HG02798 (cell line): ENCODE measurements around the gene DLG2.
"Not testable (repeated sequence)": the region's sequence is repeated elsewhere in the genome, so short reads cannot be mapped to it uniquely, and the experiment has no call there.

ENCODE experiments used
- ATAC-seq: cut with Tn5 transposase; IDR thresholded peaks from one replicate; pipeline ENCODE4 v1.9.1; 2021; ENCODE audit warnings: mild to moderate bottlenecking; ENCODE audit not compliant: unreplicated experiment, poor library complexity

The DLG2 gene

DNA sequence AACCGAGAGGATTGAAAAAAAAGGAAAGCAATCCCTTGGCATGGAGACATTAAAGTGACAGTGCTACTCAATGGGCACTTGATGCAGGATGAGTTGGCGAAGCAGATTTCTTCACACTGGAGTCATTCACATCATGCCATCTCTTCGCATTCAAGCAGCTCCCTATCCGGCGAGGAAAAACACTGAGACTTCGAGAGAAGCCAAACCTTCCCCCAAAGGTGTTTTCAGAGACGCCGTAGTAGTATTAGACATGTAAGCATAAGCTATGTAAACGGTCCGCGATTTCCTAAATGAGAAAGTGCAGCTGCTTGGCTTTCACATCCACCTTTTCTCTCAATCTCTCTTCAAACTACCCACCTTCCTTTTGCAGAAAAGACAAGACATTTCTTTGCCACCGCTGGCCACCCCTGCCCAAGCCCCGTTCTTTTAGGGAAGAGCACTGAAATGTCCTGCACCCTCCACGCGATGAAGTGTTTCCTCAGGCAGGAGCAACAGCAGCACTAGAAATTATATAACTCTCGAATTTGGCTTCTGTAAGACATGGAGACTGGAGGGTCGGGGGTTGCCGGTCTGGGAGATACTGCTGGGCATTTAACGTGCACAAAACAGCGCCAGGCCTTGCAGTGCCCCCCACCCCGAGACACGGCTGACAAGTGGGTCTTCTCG, at the start of gene DLG2:
TSS of gene DLG2 (minus strand) at position 13 of the 666 bp plus-strand sequence.
- ATAC-seq: no peak

DNA sequence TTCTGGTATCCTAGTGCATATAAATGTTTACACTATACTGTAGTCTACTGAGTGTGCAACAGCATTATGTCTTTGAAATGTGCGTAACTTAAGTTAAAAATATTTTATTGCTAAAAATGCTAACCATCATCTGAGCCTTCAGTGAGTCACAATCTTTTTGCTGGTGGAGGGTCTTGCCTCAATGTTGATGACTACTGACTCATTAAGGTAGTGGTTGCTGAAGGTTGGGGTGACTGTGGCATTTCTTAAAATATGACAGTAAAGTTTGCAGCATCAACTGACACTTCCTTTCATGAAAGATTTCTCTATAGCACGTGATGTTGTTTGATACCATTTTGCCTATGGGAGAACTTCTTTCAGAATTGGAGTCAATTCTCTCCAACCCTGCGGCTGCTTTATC, 46.2 kb upstream of the DLG2 start:
- no peak for ATAC-seq

DNA sequence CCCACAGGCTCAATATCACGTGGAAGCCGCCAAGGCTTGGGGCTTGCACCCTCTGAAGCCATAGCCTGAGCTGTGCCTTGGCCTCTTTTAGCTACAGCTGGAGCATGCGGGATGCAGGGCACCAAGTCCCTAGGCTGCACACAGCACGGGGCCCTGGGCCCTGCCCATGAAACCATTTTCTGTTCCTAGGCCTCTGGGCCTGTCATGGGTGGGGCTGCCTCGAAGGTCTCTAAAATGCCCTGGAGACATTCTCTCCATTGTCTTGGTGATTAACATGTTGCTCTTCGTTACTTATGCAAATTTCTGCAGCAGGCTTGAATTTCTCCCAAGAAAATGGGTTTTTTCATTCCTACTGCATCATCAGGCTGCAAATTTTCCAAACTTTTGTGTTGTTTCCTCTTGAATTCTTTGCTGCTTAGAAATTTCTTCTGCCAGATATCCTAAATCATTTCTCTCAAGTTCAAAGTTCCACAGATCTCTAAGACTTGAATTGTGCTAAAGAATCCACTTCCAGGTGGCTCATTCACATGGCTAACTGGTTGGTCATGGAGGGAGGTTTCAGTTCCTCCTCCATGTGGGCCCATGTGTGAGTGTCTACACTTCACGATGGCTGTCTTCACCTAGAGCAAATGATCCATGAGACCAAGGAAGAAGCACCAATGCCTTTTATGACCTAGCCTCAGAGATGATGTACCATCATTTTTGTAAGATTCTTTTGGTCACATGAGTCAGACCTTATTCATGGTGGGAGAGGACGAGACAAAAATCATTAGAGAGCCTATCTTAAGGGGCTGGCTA, 45.2 kb upstream of the DLG2 start:
- ATAC-seq: no peak

DNA sequence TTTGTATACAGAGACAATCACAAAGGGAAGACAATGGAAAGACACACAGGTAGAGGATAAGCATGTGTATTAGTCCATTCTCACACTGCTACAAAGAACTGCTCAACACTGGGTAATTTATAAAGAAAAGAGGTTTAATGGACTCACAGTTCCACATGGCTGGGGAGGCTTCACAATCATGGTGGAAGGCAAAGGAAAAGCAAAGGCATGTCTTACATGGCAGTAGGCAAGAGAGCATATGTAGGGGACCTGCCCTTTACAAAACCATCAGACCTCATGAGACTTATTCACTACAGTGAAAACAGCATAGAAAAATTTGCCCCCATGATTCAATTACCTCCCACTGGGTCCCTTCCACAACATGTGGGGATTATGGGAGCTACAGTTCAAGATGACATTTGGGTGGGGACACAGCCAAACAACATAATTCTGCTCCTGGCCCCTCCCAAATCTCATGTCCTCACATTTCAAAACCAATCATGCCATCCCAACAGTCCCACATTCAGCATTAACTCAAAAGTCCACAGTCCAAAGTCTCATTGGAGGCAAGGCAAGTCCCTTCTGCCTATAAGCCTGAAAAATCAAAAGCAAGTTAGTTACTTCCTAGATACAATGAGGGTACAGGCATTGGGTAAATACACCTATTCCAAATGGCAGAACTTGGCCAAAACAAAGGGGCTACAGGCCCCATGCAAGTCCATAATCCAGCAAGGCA, 44.0 kb upstream of the DLG2 start:
- ATAC-seq: not testable (repeated sequence)

DNA sequence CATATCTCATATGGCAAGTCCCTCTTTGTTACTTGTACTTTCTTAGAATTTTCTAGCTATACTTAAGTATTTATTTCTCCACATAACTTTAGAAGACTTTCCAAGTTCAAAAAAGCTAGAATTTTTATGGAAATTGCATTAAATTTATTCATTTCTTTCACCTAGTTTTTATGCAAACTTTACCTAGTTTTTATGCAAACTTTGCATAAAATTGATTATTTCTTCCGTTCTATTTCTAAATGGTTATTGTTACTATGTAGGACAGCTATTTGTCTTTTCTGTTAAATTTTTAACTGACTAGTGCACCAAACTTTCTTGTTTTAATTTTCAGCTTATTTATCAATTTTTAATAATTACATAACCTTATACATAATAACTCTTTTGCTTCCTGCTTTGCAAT, 41.0 kb upstream of the DLG2 start:
- ATAC-seq: no peak

DNA sequence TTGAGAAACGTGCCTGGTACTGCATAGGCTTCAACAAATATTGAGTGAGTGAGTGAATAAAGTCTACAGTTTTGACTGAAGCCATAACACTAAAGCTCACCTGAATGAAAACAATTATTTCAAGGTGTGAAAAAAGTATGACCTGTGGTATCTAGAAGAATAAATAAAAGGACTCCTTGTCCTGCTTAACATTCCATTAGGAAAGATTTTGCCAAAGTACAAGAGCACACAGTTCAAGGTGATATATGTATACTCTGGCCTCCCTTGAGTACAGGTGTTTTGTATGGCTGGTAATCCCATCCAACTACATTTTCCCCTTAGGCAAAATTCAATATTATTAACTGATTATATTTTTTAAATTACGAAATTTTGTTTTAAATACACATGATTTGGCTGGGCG, 39.5 kb upstream of the DLG2 start:
- no peak for ATAC-seq

DNA sequence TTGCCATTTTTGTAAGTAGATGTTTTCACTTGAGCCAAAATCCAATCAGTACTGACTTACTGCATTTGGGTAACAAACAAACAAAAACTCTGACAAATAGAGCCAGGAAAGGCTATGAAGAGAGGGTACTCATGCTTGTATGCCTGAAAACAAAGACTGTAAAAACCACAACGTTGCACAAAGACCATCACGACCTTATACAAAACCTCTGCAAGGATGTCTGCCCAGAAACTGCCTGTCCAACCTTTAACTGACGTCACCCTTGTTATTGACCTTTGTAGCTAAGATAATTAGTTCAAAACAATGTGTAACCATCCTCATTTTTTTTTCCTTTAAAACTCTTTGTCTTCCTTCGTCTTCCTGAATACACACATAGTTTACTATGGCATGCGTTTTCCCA, 38.6 kb upstream of the DLG2 start:
- no peak for ATAC-seq

DNA sequence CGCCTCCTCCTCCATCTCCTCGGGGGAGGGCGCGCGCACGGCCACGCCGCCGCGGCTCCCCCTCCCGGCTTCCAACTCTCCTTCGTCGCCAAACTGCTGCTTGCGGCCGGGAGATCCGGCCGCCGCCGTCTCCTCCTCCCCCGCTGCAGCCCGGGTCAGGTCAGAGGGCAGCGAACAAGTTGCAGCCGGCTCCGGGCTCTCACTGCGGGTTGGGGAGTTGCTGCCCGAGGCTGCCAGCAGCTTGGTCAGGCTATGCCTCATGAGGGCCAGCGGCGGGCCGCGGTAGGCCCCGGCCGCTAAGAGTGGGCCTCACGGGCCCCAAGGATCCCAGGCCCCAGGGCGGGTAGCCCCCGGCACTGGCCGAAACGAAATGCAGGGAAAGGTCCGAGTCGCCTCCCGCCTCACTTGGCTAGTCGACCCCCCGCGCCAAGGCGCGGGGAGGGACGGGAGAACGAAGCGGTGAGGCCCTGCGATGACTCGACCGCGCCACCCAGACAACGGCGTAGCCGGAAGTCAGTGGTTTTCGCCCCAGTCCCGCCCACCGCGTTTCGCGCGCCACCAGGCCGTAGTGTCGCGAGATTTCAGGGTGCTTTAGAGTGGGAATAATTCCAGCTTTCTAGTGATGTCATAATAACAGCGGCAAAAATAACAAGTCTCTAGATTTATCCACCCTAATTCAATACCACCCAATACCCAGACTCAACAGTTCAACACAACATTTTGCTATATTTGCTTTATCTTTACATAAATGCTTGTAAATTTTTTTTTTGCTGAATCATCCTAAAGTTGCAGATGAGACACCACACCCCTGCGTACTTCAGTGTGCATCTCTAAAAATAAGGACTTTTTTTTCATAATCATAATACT, 37.7 kb upstream of the DLG2 start, which contains the start of gene CREBZF:
TSS of gene CREBZF (minus strand) at position 515 of the 867 bp plus-strand sequence. CDS start at position 261, 254 bp downstream.
- peak; percentile 92 for ATAC-seq

DNA sequence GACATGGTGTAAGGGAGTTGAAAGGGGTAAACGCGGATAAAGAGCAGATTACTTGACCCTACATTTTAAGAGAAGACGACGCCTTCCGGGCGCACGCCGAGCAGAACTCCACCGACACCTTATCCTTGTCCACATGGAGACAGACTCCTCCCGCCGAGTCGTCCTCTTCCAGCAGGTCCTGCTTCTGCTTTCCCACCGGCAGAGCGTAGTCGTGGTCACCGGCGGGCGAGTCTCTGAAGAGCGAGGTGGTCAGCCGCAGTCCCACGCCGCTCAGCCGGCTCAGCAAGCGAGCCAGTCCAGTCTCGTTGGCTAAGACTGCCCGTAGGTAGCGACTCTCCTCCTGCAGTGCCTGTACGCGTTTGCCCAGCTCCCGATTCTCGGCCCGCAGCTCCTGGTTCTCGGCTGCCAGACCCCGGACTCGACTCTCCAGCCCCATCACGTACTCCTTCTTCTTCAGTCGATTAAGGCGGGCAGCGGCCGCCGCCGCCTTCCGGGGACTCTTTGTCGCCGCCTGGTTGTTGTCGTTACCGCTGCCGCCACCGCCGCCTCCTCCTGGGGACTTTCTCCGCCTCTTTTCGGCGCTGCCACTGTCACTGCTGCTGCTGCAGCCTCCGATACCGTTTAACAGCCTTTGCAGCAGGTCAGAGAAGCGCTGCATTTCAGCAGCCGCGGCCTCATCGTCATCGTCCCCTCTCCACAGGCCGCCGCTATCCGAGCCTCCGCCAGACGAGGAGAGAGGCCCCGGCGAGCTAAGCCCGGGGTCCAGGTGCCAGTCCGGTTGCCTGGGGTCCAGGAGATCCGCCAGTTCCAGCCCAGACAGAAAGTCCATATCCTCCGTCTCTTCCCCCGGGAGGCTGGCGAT, 36.8 kb upstream of the DLG2 start:
- peak; percentile 73 for ATAC-seq

DNA sequence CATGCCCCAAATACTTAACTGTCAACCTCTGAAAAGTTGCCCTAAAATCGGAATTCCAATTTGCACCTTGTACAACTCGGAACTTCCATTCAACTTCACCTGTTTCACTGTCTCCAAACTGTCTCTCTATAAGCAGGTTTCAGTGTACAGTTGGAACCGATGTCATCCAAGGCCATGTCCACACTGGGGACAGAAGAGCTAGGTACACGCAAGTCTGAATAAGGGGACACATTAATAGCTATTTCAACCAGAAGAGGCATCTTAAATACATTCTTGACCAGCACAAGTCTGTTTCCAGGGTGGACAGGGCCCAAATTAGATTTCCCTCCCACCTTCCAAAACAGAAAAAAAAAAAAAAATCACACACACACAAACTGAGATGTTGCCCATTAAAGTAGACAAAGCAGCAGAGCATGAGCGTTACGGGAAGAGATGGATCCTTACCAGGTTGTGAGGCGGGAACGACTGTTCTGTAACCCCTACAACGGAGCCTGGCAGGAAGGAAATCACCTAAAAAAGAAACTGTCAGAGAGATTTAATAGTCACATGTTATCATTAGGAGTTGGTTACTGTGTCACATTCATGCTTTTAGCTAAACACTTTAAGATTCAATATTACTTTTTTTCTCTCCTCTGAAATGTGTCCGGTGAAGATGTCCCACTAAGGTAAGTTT, 36.1 kb upstream of the DLG2 start:
- no peak for ATAC-seq

DNA sequence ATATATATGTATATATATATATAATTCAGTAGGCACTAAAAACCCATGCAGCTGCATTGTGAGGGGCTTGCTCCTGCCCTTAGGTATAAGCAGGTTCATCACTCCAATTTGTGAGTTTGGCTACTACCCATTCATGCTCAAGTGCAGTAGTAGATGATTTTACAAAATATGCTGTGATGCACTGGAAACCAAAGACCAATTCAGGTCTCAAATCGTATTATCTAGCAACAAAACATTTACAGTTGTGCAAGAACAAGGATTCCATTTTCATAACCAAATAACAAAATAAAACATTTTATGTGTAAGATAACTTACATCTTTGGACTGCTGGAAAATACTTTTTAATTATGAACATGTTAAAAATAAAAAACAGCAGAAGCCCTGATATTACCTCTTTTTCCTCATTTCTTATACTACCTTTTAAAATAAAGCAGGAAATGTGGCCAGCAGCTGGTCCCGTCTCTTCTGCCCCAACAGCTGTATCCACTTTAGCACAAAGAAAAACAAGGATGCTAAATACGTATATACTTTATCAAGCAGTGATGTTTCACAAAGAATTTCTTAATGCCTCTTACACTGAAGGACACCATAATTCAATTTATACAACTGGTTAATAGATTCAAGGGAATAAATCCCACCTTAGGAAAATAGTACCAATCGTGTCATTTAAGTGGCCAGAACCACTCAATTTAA, 35.0 kb upstream of the DLG2 start:
- no peak for ATAC-seq

DNA sequence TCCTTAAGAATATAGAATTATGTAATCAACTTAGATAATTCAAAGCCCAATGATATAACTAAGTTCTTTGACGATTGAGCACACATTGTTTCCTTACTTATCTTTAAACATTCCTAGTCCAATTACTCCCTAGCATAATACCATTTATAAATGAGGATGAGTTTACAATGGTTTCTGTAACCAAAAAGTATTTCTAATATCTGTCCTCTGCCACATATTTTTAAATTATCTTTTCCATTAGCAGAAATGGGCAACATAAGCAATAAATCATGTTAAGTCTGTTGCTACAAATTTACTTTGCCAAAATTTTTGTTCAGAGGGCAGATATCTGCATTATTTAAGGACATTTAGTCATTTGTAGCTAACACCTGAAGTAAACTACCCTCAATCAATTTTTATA, 31.0 kb upstream of the DLG2 start:
- ATAC-seq: no peak

DNA sequence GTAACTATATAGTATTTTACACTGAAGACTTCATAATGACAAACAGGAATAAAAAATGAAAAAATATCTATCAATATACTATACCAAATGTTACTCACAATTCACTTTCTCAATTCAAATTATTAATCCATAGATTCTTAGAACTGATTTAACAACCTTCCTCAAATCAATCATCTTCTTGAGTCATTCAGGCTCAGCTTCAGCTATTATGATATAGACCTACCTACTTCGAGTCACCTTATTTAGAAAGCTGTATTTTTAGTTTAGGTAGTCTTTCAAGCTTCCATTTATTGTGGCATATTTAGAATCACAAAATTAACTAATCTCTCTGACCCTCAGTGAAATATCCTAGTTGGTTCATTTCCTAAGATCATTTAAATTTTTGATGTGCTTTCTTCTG, 29.6 kb upstream of the DLG2 start:
- no peak for ATAC-seq

DNA sequence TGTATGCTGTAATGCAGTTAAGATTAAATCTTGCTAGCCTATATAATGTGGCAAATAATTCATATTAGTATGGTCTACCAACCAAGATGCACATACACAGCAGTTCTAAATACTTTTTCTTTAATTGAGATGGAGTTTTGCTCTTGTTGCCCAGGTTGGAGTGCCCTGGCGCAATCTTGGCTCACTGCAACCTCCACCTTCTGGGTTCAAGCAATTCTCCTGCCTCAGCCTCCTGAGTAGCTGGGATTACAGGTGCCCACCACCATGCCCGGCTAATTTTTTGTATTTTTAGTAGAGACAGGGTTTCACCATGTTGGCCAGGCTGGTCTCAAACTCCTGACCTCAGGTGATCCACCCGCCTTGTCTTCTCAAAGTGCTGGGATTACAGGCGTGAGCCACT, 27.2 kb upstream of the DLG2 start:
- not testable (repeated sequence) for ATAC-seq

DNA sequence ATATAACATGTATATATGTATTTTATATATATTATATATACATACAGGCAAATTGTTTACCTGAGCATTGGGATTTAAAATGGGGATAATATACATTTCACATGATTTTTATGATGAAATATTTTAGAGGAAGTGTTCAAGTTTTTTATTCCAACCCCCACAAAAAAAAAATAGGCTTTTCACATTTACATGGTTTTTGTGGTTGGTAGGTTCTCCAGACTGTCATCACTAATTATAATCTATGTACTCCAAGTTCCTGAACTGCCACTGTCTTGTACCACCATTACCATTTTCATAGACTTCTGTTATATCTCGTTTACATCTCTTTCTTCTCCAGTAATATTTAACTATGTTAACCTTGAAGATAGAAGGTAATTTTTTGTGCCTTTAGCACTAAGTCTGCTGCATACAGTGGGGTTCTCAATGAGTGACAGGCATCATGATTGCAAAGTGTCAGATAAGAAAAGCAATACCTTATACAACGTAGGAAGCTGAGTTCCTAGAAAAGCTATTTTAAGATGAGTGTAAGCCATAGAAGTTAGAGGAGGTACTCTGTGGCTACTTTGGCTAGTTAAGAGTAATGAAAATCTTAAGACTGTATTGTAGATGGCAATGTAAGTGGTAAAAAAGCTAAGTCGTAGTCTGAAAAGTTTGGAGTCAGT, 25.8 kb upstream of the DLG2 start:
- ATAC-seq: no peak

DNA sequence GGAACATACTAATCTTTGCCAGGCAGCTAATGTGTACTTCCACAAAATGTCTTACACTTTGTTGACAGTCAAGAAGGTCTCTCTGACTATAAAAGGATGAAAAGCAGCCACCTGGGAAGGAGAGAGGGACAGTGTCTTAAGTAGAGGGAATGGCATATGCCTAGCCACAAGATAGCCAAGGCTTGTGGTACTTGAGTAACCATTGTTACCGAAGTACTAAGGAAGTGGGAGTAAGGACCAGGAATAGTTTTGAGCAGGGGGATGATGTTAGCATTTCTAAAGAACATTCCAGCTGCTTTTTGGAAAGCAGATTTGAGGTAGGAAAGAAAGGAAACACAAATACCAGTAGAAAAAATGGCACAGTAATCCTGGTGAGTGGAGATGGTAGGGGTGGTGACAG, 24.0 kb upstream of the DLG2 start:
- ATAC-seq: no peak

DNA sequence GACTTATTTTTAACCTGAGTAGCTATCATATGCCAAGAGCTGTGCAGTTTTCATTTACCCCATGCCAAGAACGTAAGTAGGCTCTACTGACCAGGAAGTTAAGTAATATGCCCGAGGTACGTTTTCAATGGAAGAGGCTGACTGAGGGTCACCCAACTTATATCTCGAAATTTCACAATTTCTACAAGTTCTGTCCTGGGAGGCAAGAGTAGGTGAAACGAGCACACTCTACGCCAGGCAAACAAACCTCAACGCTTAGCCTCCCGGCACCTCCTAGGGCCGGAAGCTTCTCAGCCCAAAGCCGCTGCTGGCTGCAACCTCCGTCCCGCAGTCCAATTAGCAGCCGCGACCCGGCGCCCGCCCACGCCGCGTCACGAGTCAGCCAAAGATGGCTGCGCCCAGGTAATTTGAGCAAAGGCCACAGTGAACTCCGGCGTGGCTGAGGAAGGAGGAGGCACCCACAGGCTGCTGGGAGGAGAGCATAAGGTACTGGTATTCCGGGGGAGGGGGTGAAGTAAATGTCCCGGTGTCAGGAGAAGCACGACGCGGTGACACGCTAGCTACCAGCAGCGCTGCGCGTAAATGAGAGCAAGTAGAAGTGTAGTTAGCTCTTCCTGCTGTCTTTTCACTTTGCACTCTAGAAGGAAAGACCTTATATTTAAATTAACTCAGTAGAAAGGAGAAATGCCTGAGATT, 20.6 kb upstream of the DLG2 start, which contains the start of gene TMEM126A:
TSS of gene TMEM126A (plus strand) at position 364 of the 696 bp plus-strand sequence. CDS start 2,289 bp downstream, outside the sequence.
- ATAC-seq: peak; percentile 100
